ENCODE data around the gene ZNF101. TPM values are rescaled to one million over a fixed set of nuclear protein-coding genes. Genes with fewer than 3 reads are reported as not detected.

Gene ZNF101
- total and polyA plus RNA-seq, 4 donors, result 7.4 to 12.4 (median 10.4) TPM

- Histone ChIP-seq H3K27ac (ENCODE audit: low read depth in 1 of 2, low read length in 1 of 2) (no peak overlapping the region), H3K36me3 (ENCODE audit: control insufficient read depth in 4 of 4, insufficient read depth in 4 of 4, low read length in 4 of 4) (peaks cover 16 to 60% (median 50%) of the 10 kb centered on the region in 4 donors), H3K27me3 (ENCODE audit: control insufficient read depth in 3 of 3, insufficient read depth in 3 of 3, low read length in 2 of 3) (no peaks in the 10 kb centered on the region), H3K4me3 (no peak overlapping the region), H3K9me3 (ENCODE audit: control insufficient read depth in 4 of 4, insufficient read depth in 3 of 4, low read length in 3 of 4) (peaks cover 31 to 56% (median 50%) of the 10 kb centered on the region in 4 donors), H3K4me1 (ENCODE audit: control insufficient read depth in 5 of 5, insufficient read depth in 5 of 5, low read length in 5 of 5) (no peaks in the 10 kb centered on the region), H3K9ac (ENCODE audit: insufficient read depth in 1 of 2, low read length in 2 of 2) (no peak overlapping the region)
- TF ChIP-seq CTCF (IDR thresholded peaks at IDR 0.05; ENCODE audit: control extremely low read depth, extremely low read depth), result no peak
- 97 to 100% methylated on average over 2 of the region's 2 CpGs for WGBS, 2 donors
- DNase-seq (no peak), ATAC-seq (ENCODE audit: insufficient read depth, low FRiP score) (no peak)
These were observed 41.9 kb downstream of the ZNF101 start for GRCh38 chr19:19710506-19710905.

GRCh38 chr19:19711306-19711933 lies 42.8 kb downstream of the ZNF101 start:
- TF ChIP-seq CTCF (IDR thresholded peaks at IDR 0.05; ENCODE audit: control extremely low read depth, extremely low read depth), result no peak
- Histone ChIP-seq H3K9ac (ENCODE audit: insufficient read depth in 1 of 2, low read length in 2 of 2) (no peak overlapping the region), H3K36me3 (ENCODE audit: control insufficient read depth in 4 of 4, insufficient read depth in 4 of 4, low read length in 4 of 4) (peaks cover 16 to 66% (median 52%) of the 10 kb centered on the region in 4 donors), H3K4me3 (no peak overlapping the region), H3K27ac (ENCODE audit: low read depth in 1 of 2, low read length in 1 of 2) (no peak overlapping the region), H3K4me1 (ENCODE audit: control insufficient read depth in 5 of 5, insufficient read depth in 5 of 5, low read length in 5 of 5) (no peaks in the 10 kb centered on the region), H3K9me3 (ENCODE audit: control insufficient read depth in 4 of 4, insufficient read depth in 3 of 4, low read length in 3 of 4) (peaks cover 35 to 65% (median 56%) of the 10 kb centered on the region in 4 donors), H3K27me3 (ENCODE audit: control insufficient read depth in 3 of 3, insufficient read depth in 3 of 3, low read length in 2 of 3) (no peaks in the 10 kb centered on the region)
- ATAC-seq (ENCODE audit: insufficient read depth, low FRiP score) (no peak), DNase-seq (no peak)
- 98% methylated on average over 14 of the region's 14 CpGs for WGBS, 2 donors

- DNase-seq, result no peak
- no peak for ATAC-seq (ENCODE audit: insufficient read depth, low FRiP score)
- H3K9ac ChIP-seq (ENCODE audit: insufficient read depth in 1 of 2, low read length in 2 of 2), result no peak overlapping the region
- peaks cover 16 to 69% (median 56%) of the 10 kb centered on the region in 4 donors for H3K36me3 ChIP-seq (ENCODE audit: control insufficient read depth in 4 of 4, insufficient read depth in 4 of 4, low read length in 4 of 4)
- 97 to 99% methylated on average over 10 of the region's 10 CpGs for WGBS, 2 donors
- no peak overlapping the region for H3K27ac ChIP-seq (ENCODE audit: low read depth in 1 of 2, low read length in 1 of 2)
- H3K9me3 ChIP-seq (ENCODE audit: control insufficient read depth in 4 of 4, insufficient read depth in 3 of 4, low read length in 3 of 4), result peaks cover 38 to 71% (median 58%) of the 10 kb centered on the region in 4 donors
- H3K27me3 ChIP-seq (ENCODE audit: control insufficient read depth in 3 of 3, insufficient read depth in 3 of 3, low read length in 2 of 3), result no peaks in the 10 kb centered on the region
- no peak overlapping the region for H3K4me3 ChIP-seq
- H3K4me1 ChIP-seq (ENCODE audit: control insufficient read depth in 5 of 5, insufficient read depth in 5 of 5, low read length in 5 of 5), result no peaks in the 10 kb centered on the region
- no peak for TF ChIP-seq CTCF (IDR thresholded peaks at IDR 0.05; ENCODE audit: control extremely low read depth, extremely low read depth)
These were observed 43.5 kb downstream of the ZNF101 start for GRCh38 chr19:19711934-19712828.
